ENCODE results near the gene TIMM10. TPM values are rescaled to one million over a fixed set of nuclear protein-coding genes. Genes with fewer than 3 reads are reported as not detected.

TIMM10 gene
- polyA plus RNA-seq, 1 experiment, result 76.6 TPM

DNA sequence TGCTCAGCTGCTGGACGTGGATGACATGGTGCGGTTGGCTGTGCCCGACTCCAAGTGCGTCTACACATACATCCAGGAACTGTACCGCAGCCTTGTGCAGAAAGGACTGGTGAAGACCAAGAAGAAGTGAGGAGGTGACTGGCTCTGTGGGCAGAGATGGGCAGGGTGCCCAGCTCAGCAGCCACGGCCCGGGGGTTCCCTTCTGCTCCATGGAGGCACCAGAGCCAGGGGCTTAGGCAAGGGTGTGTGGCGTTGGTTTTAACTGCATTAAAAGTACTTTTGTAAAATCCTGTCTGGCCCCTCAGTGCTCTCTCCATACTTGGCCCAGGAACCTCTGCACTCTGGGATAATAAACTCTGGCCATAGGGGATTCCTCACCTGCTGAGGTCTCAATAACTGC lies 19.4 kb upstream of the TIMM10 start:
- TF ChIP-seq, protein P1, sequence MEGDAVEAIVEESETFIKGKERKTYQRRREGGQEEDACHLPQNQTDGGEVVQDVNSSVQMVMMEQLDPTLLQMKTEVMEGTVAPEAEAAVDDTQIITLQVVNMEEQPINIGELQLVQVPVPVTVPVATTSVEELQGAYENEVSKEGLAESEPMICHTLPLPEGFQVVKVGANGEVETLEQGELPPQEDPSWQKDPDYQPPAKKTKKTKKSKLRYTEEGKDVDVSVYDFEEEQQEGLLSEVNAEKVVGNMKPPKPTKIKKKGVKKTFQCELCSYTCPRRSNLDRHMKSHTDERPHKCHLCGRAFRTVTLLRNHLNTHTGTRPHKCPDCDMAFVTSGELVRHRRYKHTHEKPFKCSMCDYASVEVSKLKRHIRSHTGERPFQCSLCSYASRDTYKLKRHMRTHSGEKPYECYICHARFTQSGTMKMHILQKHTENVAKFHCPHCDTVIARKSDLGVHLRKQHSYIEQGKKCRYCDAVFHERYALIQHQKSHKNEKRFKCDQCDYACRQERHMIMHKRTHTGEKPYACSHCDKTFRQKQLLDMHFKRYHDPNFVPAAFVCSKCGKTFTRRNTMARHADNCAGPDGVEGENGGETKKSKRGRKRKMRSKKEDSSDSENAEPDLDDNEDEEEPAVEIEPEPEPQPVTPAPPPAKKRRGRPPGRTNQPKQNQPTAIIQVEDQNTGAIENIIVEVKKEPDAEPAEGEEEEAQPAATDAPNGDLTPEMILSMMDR (IDR thresholded peaks at IDR 0.05; ENCODE audit: low read depth, low read length), result no peak
- no peak overlapping the region for H3K27ac ChIP-seq (ENCODE audit: low read depth, low read length)
- no peak overlapping the region for H3K4me3 ChIP-seq (ENCODE audit: low read depth, low read length)
- H3K9me3 ChIP-seq (ENCODE audit: control insufficient read depth, insufficient read depth, low read length), result no peaks in the 10 kb centered on the region; the same call in 1 of the 2 replicates
- DNase-seq (ENCODE audit: low read depth, low spot score), result no peak
- CTCF ChIA-PET, result interaction anchor here (0.9 to 1.6 kb wide), 2 partner anchors 9 to 91 kb away, joined by 3 to 6 read pairs; no protein-coding TSS in a partner anchor
- POLR2A ChIA-PET, result no interaction called here
- no peaks in the 10 kb centered on the region for H3K27me3 ChIP-seq (ENCODE audit: control insufficient read depth, insufficient read depth, low read length)

DNA sequence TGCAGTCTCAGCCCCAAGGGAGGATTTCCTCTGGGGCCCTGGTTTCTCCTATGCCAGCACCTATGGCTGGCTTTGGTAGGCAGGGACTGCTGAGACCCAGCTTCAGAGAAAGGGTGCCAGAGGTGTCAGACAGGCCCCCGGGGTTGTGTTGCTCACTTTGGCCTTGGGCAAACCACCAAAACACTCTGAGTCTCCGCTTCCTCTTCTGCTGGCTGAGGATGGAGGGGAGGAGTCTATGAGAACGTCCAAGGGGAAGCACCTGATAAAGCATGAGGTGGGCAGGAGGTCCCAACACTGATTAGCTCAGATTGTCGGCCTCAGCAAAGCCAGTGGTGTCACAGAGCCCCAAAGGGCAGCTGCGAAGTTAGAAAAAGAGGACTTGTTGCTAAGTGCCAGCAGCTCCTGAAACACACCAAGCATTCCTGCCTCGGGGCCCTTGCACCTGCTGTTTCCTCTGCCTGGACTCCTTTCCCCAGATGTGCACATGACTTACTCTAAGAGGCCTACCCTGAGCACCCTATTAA lies 17.4 kb upstream of the TIMM10 start:
- Histone ChIP-seq H3K9me3 (ENCODE audit: control insufficient read depth, insufficient read depth, low read length) (no peaks in the 10 kb centered on the region), H3K4me3 (ENCODE audit: low read depth, low read length) (no peak overlapping the region), H3K27ac (ENCODE audit: low read depth, low read length) (no peak overlapping the region), H3K27me3 (ENCODE audit: control insufficient read depth, insufficient read depth, low read length) (peaks cover 3% of the 10 kb centered on the region)
- TF ChIP-seq, protein P1 (IDR thresholded peaks at IDR 0.05; ENCODE audit: low read depth, low read length), result no peak
- no peak for DNase-seq (ENCODE audit: low read depth, low spot score)
- ChIA-PET POLR2A (no interaction called here), CTCF (interaction anchor here (1.3 to 2.1 kb wide), 3 partner anchors 18 to 97 kb away, joined by 3 to 23 read pairs (median 6); no protein-coding TSS in a partner anchor)

DNA sequence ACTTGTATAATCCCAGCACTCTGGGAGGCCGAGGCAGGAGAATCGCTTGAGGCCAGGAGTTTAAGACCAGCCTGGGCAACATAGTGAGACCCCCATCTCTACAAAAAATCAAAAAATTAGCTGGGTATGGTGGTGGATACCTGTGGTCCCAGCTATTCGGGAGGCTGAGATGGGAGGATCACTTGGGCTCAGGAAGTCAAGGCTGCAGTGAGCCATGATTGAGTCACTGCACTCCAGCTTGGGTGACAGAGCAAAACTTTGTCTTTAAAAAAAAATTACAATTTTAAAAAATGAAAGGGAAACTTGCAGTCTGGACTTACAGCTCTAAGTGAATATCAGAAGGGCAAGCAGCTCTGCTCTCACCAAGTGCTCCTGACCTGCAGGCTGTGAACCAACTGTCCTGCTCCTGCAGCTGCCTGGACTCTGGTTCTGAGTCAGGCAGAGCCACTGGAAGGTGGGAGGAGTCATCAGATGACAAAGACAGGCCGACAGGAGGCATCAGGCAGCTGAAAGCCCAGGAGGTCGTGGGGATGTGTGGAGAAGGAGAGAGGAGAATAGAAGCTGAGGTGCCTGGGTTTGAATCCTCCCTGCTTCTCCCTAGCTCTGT lies 16.4 kb upstream of the TIMM10 start:
- TF ChIP-seq, protein P1 (IDR thresholded peaks at IDR 0.05; ENCODE audit: low read depth, low read length), result peak; percentile 34
- POLR2A ChIA-PET, result no interaction called here
- DNase-seq (ENCODE audit: low read depth, low spot score), result no peak
- peaks cover 8% of the 10 kb centered on the region for H3K27me3 ChIP-seq (ENCODE audit: control insufficient read depth, insufficient read depth, low read length)
- CTCF ChIA-PET, result interaction anchor here (0.9 to 2.1 kb wide), 6 partner anchors 19 to 201 kb away, joined by 3 to 23 read pairs (median 4); no protein-coding TSS in a partner anchor
- H3K27ac ChIP-seq (ENCODE audit: low read depth, low read length), result no peak overlapping the region
- H3K9me3 ChIP-seq (ENCODE audit: control insufficient read depth, insufficient read depth, low read length), result no peaks in the 10 kb centered on the region
- no peak overlapping the region for H3K4me3 ChIP-seq (ENCODE audit: low read depth, low read length)

GRCh38 chr11:57546451-57546850 lies 15.9 kb upstream of the TIMM10 start:
- Histone ChIP-seq H3K9me3 (ENCODE audit: control insufficient read depth, insufficient read depth, low read length) (no peaks in the 10 kb centered on the region), H3K27ac (ENCODE audit: low read depth, low read length) (no peak overlapping the region), H3K27me3 (ENCODE audit: control insufficient read depth, insufficient read depth, low read length) (peaks cover 8% of the 10 kb centered on the region), H3K4me3 (ENCODE audit: low read depth, low read length) (no peak overlapping the region)
- TF ChIP-seq, protein P1 (IDR thresholded peaks at IDR 0.05; ENCODE audit: low read depth, low read length), result no peak
- no peak for DNase-seq (ENCODE audit: low read depth, low spot score)
- ChIA-PET POLR2A (no interaction called here), CTCF (interaction anchor here (0.9 to 2.1 kb wide), 4 partner anchors 20 to 200 kb away, joined by 3 to 23 read pairs (median 4); no protein-coding TSS in a partner anchor)

DNA sequence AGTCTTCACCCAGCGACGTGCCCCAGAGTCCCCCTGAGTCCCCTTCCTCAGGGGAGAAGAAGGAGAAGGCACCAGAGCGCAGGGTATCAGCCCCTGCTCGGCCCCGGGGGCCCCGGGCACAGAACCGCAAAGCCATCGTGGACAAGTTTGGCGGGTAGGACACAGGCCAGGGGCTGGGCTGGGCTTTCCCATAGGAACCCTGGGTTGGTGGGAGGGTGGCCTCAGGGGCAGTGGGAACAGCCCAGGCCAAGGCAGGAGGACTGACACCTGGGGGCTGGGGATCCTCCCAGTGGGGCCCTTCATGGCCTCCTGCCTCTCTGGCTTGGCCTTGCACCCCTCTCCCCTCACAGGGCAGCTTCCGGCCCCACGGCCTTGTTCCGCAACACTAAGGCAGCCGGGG lies 15.3 kb upstream of the TIMM10 start:
- CTCF ChIA-PET, result interaction anchor here (1.1 kb wide), 1 partner anchor 89 kb away, joined by 3 read pairs; no protein-coding TSS in a partner anchor

More for the DNA sequence above, 15.3 kb upstream of the TIMM10 start:
- TF ChIP-seq, protein P1 (IDR thresholded peaks at IDR 0.05; ENCODE audit: low read depth, low read length), result no peak
- POLR2A ChIA-PET, result no interaction called here
- DNase-seq (ENCODE audit: low read depth, low spot score), result no peak
- peaks cover 10% of the 10 kb centered on the region for H3K27me3 ChIP-seq (ENCODE audit: control insufficient read depth, insufficient read depth, low read length)
- no peak overlapping the region for H3K4me3 ChIP-seq (ENCODE audit: low read depth, low read length)
- H3K27ac ChIP-seq (ENCODE audit: low read depth, low read length), result no peak overlapping the region
- H3K9me3 ChIP-seq (ENCODE audit: control insufficient read depth, insufficient read depth, low read length), result no peaks in the 10 kb centered on the region

All from AG04450 (cell line).